GM04503 (cell line): ENCODE data around the gene CACNA1D.

Experiments
- DNase-seq: peaks from one replicate; pipeline ENCODE4 v3.0.0-alpha.2; 2012; ENCODE audit warnings: low read depth

The CACNA1D gene

GRCh38 chr3:53691349-53691748 lies 196.9 kb downstream of the CACNA1D start:
- no peak for DNase-seq

GRCh38 chr3:53691885-53692284 lies 197.5 kb downstream of the CACNA1D start:
- DNase-seq: no peak

DNA sequence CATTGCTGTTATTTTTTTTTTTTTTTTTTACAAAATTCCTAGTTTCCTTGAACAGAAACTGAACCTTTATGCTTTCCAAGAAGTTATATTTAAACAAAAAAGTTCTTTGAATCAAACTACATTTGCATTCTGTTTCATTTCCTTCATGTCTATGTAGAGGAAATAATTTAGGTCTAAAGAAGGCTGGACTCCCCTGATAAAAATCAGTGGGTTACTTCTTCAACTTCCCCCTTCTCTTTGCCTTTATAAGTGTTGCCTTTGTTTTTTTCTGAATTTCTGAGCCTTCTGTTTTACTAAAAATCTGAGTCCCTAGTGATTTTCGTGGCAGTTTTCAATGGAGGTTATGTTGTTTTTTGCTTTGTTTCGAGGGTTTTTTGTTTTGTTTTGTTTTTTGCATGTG lies 199.0 kb downstream of the CACNA1D start:
- DNase-seq: no peak

DNA sequence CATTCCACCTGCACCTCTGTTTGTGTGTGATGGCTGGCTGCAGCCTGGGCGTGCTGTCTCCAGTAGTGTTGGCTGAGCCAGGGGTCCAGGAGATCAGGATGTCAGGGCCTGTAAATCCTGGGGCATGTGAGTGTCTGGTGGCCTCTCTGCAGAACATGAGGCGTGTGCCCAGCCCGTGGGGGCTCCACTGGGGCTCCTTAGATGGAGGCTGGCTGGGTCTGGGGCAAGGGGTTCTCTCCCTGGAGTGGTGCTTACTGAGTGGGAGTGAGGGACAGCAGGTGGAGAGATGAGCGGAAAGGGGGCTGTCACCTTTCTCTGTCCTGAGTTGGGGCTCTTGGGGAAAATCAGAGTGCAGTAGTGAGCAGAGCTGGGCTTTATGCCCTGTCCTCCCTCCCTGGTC lies 199.6 kb downstream of the CACNA1D start:
- no peak for DNase-seq

DNA sequence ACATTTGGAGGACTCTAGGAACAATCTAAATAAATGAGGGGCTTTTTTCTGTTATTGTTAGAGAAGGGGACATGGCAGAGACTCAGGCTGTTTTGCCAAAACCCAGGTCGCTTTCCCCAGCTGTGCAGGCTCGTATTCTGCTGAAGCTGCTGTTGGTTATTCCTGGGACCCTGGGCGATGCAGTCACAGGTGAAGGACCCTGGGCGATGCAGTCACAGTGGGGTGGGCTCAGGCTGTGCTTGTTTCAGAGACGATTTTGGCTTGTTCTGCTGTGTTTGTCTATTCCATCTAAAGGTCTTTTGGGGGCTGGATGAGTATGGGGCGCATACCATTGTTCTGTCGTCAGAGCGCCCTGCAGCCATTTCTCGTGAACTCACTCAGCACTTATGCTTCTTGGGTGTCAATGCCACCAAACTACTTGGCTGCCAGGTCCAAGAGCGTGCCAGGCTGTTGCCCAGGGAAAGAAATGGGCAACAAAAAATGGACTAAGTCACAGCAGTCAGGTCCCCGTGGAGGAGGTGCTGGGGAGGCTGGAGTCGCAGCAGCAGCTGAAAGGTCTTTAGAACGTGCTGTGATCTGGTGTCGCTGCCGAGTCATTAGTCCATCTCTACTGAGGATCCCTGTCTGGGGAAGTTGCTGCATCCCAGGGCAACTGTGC lies 200.4 kb downstream of the CACNA1D start:
- no peak for DNase-seq

DNA sequence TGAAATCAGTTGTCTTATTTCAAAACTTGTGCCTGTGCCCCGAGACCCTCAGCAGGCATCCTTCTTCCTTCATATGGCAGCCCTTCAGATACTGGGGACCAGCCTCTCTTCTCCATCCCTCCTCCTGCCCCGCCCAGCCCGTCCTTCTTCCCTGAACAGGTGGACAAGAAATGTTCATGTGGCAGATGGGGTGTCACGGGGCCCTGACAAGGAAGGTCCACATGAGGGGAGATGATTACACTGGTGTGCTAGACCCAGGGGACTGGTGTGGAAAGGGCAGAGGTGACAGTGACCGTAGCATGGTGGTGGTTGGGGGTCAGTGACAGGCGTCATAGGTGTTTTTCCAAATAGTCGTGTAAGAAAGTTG lies 200.9 kb downstream of the CACNA1D start:
- no peak for DNase-seq

DNA sequence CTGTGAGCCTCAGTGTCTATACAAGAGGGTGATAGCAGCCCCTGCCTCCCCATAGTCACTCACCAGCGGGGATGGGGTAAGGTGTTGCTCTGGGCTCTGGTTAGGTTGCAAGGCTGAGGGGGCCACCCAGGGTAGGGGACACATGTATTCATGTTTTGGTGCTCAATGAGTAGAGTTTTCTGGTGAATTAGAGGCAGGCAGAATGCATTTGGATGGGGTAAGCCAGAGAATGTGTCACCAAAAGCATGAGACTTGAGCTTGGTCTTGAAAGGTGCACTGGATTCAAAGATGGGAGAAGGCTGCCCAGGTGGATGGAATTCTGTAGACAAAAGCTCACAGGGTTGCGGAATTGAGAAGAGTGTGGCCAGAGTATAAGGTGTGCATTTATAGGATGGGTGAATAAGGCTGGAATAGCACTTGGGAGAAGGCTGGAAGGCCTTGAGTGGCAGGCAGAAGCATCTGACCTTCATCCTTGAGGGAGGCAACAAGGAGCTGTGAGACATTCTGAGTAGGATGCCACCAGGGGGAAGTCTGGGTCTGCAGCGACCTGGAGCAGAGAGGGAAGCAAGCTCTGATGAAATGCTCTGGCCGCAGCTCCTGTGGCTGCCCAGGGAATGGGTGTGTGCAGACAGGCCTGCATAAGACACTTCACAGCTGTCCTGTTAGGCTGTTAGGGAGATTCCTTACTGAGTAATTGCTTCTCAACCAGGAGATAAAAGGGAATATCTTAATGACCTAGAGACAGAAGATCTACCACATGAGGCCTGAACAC lies 202.2 kb downstream of the CACNA1D start:
- no peak for DNase-seq

DNA sequence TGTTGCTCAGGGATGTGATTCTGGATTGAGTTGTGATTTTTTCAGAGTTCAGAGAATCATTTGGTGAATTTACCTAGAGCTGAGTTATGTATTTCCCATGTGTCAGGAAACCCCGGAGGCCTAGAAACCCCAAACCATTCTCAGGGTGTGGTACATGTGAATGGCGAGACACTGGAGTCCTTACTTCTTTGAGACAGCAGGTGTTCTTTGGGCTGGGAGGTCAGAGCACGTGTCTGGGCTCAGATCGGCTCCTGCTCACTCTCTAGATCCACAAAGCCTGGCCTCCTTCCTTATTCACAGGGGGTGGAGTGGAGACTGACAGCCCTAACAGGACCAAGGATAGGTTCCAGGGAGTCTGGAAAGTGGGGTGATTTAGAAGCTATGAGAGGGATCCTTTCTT lies 206.0 kb downstream of the CACNA1D start:
- no peak for DNase-seq

GRCh38 chr3:53702776-53703530 lies 208.5 kb downstream of the CACNA1D start:
- DNase-seq: no peak

- no peak for DNase-seq
Observed at GRCh38 chr3:53703630-53704362, 209.4 kb downstream of the CACNA1D start.

- no peak for DNase-seq
Observed at GRCh38 chr3:53704363-53704725, 209.9 kb downstream of the CACNA1D start.

DNA sequence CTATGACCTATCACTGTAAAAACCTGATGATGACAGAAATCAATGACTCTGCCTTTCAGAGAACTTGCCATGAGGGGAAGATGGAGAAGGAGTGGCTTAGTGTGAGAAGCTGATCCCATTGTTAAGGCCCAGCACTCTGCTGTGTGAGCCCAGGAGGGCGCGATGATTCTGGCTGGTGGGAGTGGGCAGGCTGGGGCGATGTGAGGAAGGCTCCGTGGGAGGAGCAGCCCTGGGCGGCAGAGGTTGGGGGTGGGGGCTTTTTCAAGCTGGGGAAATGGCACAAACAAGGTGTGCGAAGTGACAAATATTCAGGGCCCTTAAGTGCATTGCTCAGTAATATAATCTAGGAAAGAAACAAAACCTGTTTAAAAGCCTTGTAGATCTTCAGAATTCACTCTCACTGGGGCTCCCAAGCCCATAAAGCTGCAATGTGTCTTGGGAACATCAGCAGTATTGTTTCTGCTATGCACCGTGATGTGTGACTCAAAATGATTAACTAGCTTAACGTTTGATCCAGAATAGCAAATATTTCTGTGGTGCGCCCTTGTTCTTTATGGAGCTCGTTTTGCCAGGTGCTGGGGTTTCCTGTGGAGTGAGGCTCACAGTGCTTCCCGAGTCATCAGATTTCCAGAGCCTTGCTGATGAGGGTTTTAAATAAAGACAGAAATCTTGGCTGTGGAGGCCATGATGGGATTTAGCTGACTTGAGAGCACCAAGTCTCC lies 210.8 kb downstream of the CACNA1D start:
- no peak for DNase-seq

DNA sequence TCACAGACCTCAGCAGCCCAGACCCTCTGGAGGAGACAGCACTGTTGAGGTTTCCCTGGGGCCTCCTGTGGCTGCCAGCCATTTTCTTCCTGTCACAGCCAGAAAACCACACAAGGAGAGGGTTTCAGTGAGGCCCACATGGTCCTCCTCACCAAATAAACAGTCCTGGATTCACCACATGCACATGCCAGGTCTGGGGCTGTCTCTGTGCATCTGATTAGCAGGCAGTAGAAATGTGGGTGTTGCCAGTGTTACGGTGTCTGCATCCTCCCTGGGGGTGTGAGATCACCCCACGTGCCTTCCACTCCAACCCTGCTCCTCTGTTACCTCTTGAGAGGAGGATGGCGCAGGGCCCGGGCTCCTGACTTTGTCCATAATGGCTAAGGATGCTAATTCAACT lies 211.4 kb downstream of the CACNA1D start:
- no peak for DNase-seq

DNA sequence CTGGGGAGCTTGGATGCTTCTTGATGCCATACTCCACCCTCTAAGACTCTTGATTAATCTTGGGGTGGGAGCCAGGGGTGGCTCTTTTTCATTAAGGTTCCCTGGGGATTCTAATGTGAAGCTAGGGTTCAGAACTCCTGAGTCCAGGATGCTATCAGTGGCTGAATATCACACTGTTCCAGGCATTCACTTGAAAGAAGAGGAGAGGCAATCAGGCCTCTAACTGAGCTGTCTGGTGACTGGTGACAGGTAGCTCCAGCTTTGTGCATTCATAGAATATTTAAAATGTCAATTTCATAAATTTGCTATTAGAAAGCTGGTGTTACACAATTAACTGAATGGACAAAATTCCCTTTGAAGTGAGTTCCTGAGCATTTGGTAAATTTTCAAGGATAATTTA lies 212.8 kb downstream of the CACNA1D start:
- no peak for DNase-seq

DNA sequence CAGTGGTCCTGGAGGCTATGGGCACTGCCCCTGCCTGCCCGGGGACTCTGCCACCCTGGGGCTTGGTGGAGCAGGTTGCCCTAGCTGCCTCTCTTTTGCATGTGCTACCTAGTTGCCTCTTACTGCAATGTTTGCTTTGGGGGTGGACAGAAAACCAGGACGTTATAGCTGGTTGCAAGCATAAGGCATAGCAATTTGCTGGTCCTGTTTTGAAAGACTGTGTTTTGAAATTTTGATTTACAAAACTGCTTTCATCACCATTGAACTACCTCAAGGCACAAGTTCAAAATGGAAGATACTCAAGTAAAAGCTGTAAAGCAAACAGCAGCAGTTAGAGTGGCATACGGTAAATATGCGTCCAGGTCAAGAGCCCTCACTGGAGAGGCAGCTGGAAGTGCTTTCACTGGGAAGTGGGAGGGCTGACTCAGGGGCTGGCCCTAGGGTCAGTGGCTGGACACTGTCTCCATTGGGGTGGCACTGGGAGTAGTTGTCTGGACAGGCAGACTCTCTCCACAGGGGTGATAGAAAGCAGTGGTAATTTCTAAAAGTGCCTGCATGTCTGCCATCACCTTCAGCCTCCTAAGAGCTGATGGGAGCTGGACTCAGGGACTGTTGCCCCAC lies 213.7 kb downstream of the CACNA1D start:
- no peak for DNase-seq

DNA sequence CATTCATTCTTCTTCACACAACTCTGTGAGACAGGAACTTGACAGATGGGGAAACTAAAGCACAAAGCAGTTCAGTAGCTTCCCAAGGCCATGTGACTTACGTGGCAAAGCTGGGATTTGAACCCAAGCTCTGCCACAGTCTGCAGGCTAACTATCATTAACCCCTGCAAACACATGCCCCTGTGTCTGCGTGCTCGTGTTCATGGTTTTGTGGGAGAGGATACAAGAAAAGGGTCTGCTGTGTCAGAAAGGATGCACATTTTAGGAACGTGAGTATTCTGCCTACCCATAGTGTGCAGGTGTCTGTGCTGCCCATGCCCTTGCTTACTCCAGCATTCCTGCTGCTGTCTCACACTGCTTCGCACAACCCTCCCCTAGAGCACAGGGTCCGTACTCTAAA lies 214.8 kb downstream of the CACNA1D start:
- no peak for DNase-seq

DNA sequence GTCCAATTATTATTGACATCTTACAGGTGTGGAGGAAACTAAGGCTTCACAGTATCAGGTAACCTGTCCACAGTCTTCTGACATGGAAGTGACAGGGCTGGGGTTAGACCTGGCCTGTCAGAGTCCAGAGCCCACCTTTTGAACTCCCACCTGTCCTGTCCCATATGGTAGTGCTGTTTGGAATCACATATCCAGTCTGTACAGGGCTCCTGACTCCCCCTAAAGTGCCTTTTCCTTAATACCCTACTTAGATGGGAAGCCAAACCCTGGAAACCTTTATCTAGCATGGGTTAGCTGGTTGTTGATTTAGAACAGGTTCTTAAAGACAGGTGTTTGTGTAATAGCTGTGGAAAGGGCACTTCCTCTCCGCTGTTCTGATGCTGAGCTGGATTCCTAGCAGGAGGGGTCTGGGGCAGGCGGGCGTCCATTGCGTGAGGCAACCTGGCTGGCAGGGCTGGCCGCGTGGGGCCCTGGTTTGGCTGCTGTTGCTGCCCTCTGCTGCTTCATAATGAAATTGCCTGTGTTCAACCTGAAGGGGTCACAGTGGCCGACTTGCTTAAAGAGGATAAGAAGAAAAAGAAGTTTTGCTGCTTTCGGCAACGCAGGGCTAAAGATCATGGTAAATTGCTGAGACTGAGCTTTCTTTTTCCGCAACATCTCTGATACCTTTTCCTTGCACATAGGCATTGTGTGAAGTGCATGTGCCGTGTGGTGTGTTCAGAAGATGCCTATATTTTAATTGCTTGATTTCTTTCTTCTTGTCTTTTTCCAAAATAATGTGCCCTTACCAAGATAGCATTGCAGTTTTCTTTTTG lies 215.7 kb downstream of the CACNA1D start:
- no peak for DNase-seq

- DNase-seq: no peak
Observed at GRCh38 chr3:53711387-53711786, 217.0 kb downstream of the CACNA1D start.

- no peak for DNase-seq
Observed at GRCh38 chr3:53712817-53713388, 218.5 kb downstream of the CACNA1D start.

- no peak for DNase-seq
Observed at GRCh38 chr3:53713626-53714025, 219.2 kb downstream of the CACNA1D start.
